K562 (cell line): ENCODE data around the gene TLNRD1. TPM values are rescaled to one million over a fixed set of nuclear protein-coding genes. Genes with fewer than 3 reads are reported as not detected.

Experiments used
- ATF3 ChIP-seq, 2 experiments: fragments of 450-650 bp in 1 of 2; sonication (generic) in 1 of 2; formaldehyde crosslinking in 1 of 2; IDR thresholded peaks in 1 of 2; conservative IDR thresholded peaks in 1 of 2; 2 replicates each; pipeline versions ENCODE4 v1.6.1 to v1.8.1; 2016 to 2023; ENCODE audit warnings: mild to moderate bottlenecking in 2 of 2, moderate library complexity in 2 of 2, inconsistent platforms in 1 of 2, missing genetic modification reagents in 1 of 2
- ATF7 ChIP-seq: fragments of 450-650 bp; IDR thresholded peaks from 2 replicates; pipeline ENCODE4 v1.7.1; 2014; ENCODE audit warnings: mild to moderate bottlenecking, moderate library complexity
- CBX3 ChIP-seq, 2 experiments: IDR thresholded peaks; 1 replicate in 1 of 2; 2 replicates in 1 of 2; pipeline ENCODE4 v1.6.1; 2012; ENCODE audit warnings: inconsistent platforms in 2 of 2, low read length in 2 of 2, borderline replicate concordance in 1 of 2, control low read depth in 1 of 2
- CEBPG ChIP-seq, 3 experiments: fragments of 200-800 bp in 1 of 3; sonication (Bioruptor generic) in 1 of 3; sonication (generic) in 1 of 3; formaldehyde crosslinking in 1 of 3; IDR thresholded peaks in 2 of 3; conservative IDR thresholded peaks in 1 of 3; 2 replicates each; pipeline versions ENCODE4 v1.6.1 to v1.8.0; 2016 to 2022; ENCODE audit warnings: missing compliant biosample characterization in 2 of 3, missing genetic modification characterization in 2 of 3, mild to moderate bottlenecking in 1 of 3, missing genetic modification reagents in 1 of 3
- CGGBP1 ChIP-seq: fragments of 250-450 bp; sonication (Bioruptor Pico); IDR thresholded peaks from 2 replicates; pipeline ENCODE4 v1.9.0; 2021; ENCODE audit warnings: mild to moderate bottlenecking
- DDX20 ChIP-seq: fragments of 450-650 bp; IDR thresholded peaks from 2 replicates; pipeline ENCODE4 v1.6.1; 2016; ENCODE audit warnings: missing genetic modification characterization, low read depth, mild to moderate bottlenecking, missing compliant biosample characterization, moderate library complexity
- DLX4 ChIP-seq: fragments of 250-450 bp; sonication (Bioruptor Pico); IDR thresholded peaks from 2 replicates; pipeline ENCODE4 v1.6.1; 2021; ENCODE audit warnings: mild to moderate bottlenecking
- ETV6 ChIP-seq, 3 experiments: fragments of 150-350 bp in 1 of 3; sonication (generic) in 1 of 3; formaldehyde crosslinking in 1 of 3; IDR thresholded peaks; 2 replicates each; pipeline versions ENCODE4 v1.6.1 to v1.8.0; 2014 to 2022; ENCODE audit warnings: borderline replicate concordance in 2 of 3, low read depth in 2 of 3, antibody characterized with exemption in 1 of 3, low read length in 1 of 3, mild to moderate bottlenecking in 1 of 3, missing genetic modification reagents in 1 of 3
- FOSL1 ChIP-seq: fragments of 200-800 bp; sonication (Bioruptor generic); conservative IDR thresholded peaks from 2 replicates; pipeline ENCODE4 v1.6.1; 2016; ENCODE audit warnings: missing genetic modification characterization, missing compliant biosample characterization
- KLF13 ChIP-seq: fragments of 450-650 bp; IDR thresholded peaks from 2 replicates; pipeline ENCODE4 v1.6.1; 2016; ENCODE audit warnings: missing genetic modification characterization, low read depth, mild to moderate bottlenecking, missing compliant biosample characterization, moderate library complexity, borderline replicate concordance
- L3MBTL2 ChIP-seq: fragments of 450-650 bp; IDR thresholded peaks from 2 replicates; pipeline ENCODE4 v1.6.1; 2016; ENCODE audit warnings: mild to moderate bottlenecking, moderate library complexity
- MCM3 ChIP-seq: fragments of 450-650 bp; IDR thresholded peaks from 2 replicates; pipeline ENCODE4 v1.6.1; 2016
- MTA2 ChIP-seq: fragments of 450-650 bp; IDR thresholded peaks from 2 replicates; pipeline ENCODE4 v1.6.1; 2016; ENCODE audit warnings: low read depth
- MYBL2 ChIP-seq, 2 experiments: fragments of 450-650 bp in 1 of 2; sonication (generic) in 1 of 2; formaldehyde crosslinking in 1 of 2; IDR thresholded peaks; 2 replicates each; pipeline versions ENCODE4 v1.6.1 to v1.8.1; 2017 to 2022; ENCODE audit warnings: borderline replicate concordance in 1 of 2, inconsistent platforms in 1 of 2, low read depth in 1 of 2, mild to moderate bottlenecking in 1 of 2, missing genetic modification reagents in 1 of 2, moderate library complexity in 1 of 2
- NCOR1 ChIP-seq: fragments of 450-650 bp; IDR thresholded peaks from 2 replicates; pipeline ENCODE4 v1.6.1; 2016; ENCODE audit warnings: mild to moderate bottlenecking, moderate library complexity
- NFXL1 ChIP-seq: fragments of 450-650 bp; formaldehyde crosslinking; IDR thresholded peaks from 2 replicates; pipeline ENCODE4 v1.4.0; 2021; ENCODE audit warnings: mild to moderate bottlenecking
- NR2C2 ChIP-seq, 2 experiments: fragments of 200-800 bp in 1 of 2; sonication (Bioruptor generic) in 1 of 2; sonication (generic) in 1 of 2; formaldehyde crosslinking in 1 of 2; IDR thresholded peaks; 2 replicates each; pipeline versions ENCODE4 v1.6.1 to v1.8.0; 2016 to 2022; ENCODE audit warnings: mild to moderate bottlenecking in 1 of 2, missing compliant biosample characterization in 1 of 2, missing genetic modification characterization in 1 of 2, missing genetic modification reagents in 1 of 2
- SRSF9 ChIP-seq: fragments of 200-400 bp; formaldehyde crosslinking; IDR thresholded peaks from 2 replicates; pipeline ENCODE4 v1.6.1; 2017; ENCODE audit warnings: low read depth, low read length, borderline replicate concordance
- STAT5B ChIP-seq: fragments of 250-450 bp; sonication (Bioruptor Pico); IDR thresholded peaks from 2 replicates; pipeline ENCODE4 v1.8.0; 2021; ENCODE audit warnings: mild to moderate bottlenecking, inconsistent platforms
- USF1 ChIP-seq: sonication (generic); formaldehyde crosslinking; IDR thresholded peaks from 2 replicates; pipeline ENCODE4 v1.9.0; 2022; ENCODE audit warnings: mild to moderate bottlenecking, missing genetic modification reagents
- ZNF212 ChIP-seq: fragments of 450-650 bp; formaldehyde crosslinking; IDR thresholded peaks from 2 replicates; pipeline ENCODE4 v1.4.0; 2020; ENCODE audit warnings: mild to moderate bottlenecking
- ZNF316 ChIP-seq: fragments of 450-650 bp; IDR thresholded peaks from 2 replicates; pipeline ENCODE4 v1.6.1; 2016
- ZNF668 ChIP-seq: fragments of 250-450 bp; sonication (Bioruptor Pico); IDR thresholded peaks from 2 replicates; pipeline ENCODE4 v1.8.0; 2022; ENCODE audit warnings: mild to moderate bottlenecking, inconsistent platforms
- ZNF717 ChIP-seq: fragments of 250-450 bp; sonication (Bioruptor Pico); IDR thresholded peaks from 2 replicates; pipeline ENCODE4 v1.5.0; 2021
- ZNF785 ChIP-seq: fragments of 250-450 bp; sonication (Bioruptor Pico); IDR thresholded peaks from 2 replicates; pipeline ENCODE4 v1.4.0; 2020; ENCODE audit warnings: mild to moderate bottlenecking
- polyA plus RNA-seq, 8 experiments: library from polyadenylated mRNA; depleted of rRNA in 4 of 8; stranded (reverse) in 5 of 8; unstranded in 3 of 8; fragments of >200 nt; fragmentation: Nextera tagmentation in 2 of 8; fragmentation: Illumina TruSeq in 1 of 8; extraction: Ambion mirVana in 2 of 8; extraction: Trizol in 1 of 8; gene quantifications; 2 replicates each; pipeline versions ENCODE4 v1.2.1 to v1.2.3, GENCODE V29; 2011 to 2014; ENCODE audit warnings: inconsistent platforms in 1 of 8, missing spikeins in 1 of 8
- total RNA-seq, 7 experiments: library from RNA; depleted of rRNA in 6 of 7; stranded (reverse); fragments of >200 nt in 6 of 7; fragmentation: Illumina TruSeq in 2 of 7; extraction: Trizol in 2 of 7; gene quantifications; 2 replicates each; pipeline versions ENCODE4 v1.2.1 to v1.2.3, GENCODE V29; 2011 to 2021; ENCODE audit warnings: low replicate concordance in 1 of 7

The TLNRD1 gene
- total and polyA plus RNA-seq, 9 of the 15 experiments (the other 6 are each of a cell fraction or from before 2014, with no cell fraction given) = 1.1 to 33.1 (median 5.7) TPM

GRCh38 chr15:81029414-81030300, 28.9 kb downstream of the TLNRD1 start (continued):
- TF ChIP-seq L3MBTL2 = no peak
- TF ChIP-seq CEBPG (CRISPR knock-in tag; IDR thresholded peaks at IDR 0.05) = no peak
- no peak for TF ChIP-seq CEBPG (tag; conservative IDR thresholded peaks at IDR 0.05 in 1 of 2, IDR thresholded peaks at IDR 0.05 in 1 of 2)
- no peak for TF ChIP-seq KLF13
- no peak for TF ChIP-seq MCM3
- no peak for TF ChIP-seq DDX20
- no peak for TF ChIP-seq NR2C2 (CRISPR knock-in tag; IDR thresholded peaks at IDR 0.05)
- TF ChIP-seq NR2C2 (tag; IDR thresholded peaks at IDR 0.05) = no peak
- TF ChIP-seq ZNF212 (CRISPR knock-in tag) = no peak
- no peak for TF ChIP-seq USF1 (CRISPR knock-in tag)
- no peak for TF ChIP-seq MYBL2 (IDR thresholded peaks at IDR 0.05; ENCODE audit: low read depth)
- TF ChIP-seq MYBL2 (CRISPR knock-in tag; IDR thresholded peaks at IDR 0.05; ENCODE audit: borderline replicate concordance) = no peak
- TF ChIP-seq SRSF9 = no peak
- no peak for TF ChIP-seq STAT5B (CRISPR knock-in tag)
- no peak for TF ChIP-seq NCOR1
- peak in 1 of 2 experiments; percentile 66; a peak in 1 of 3 replicates for TF ChIP-seq CBX3 (IDR thresholded peaks at IDR 0.05; ENCODE audit: borderline replicate concordance in 1 of 2, low read length in 2 of 2)
- TF ChIP-seq ZNF668 (CRISPR knock-in tag) = no peak
- TF ChIP-seq DLX4 (CRISPR knock-in tag) = no peak
- no peak for TF ChIP-seq CGGBP1
- TF ChIP-seq ATF3 (IDR thresholded peaks at IDR 0.05) = peak; percentile 59
- no peak for TF ChIP-seq ATF3 (CRISPR knock-in tag; conservative IDR thresholded peaks at IDR 0.05)
- no peak for TF ChIP-seq MTA2
- TF ChIP-seq FOSL1 (tag) = no peak
- no peak for TF ChIP-seq NFXL1 (CRISPR knock-in tag)
- no peak for TF ChIP-seq ETV6 (IDR thresholded peaks at IDR 0.05; ENCODE audit: borderline replicate concordance in 1 of 2, low read depth in 2 of 2, low read length in 1 of 2)
- no peak for TF ChIP-seq ETV6 (CRISPR knock-in tag; IDR thresholded peaks at IDR 0.05; ENCODE audit: borderline replicate concordance)
- no peak for TF ChIP-seq ZNF717 (CRISPR knock-in tag)
- no peak for TF ChIP-seq ZNF785 (CRISPR knock-in tag)
- TF ChIP-seq ATF7 = no peak
- TF ChIP-seq ZNF316 = peak; percentile 99
